HG03095 (cell line): ENCODE measurements around the gene COX20.
"Not testable (repeated sequence)": the region's sequence is repeated elsewhere in the genome, so short reads cannot be mapped to it uniquely, and the experiment has no call there.

ENCODE experiments used
- ATAC-seq: cut with Tn5 transposase; IDR thresholded peaks from one replicate; pipeline ENCODE4 v1.9.1; 2021; ENCODE audit warnings: moderate library complexity; ENCODE audit not compliant: unreplicated experiment

The COX20 gene

GRCh38 chr1:244821134-244821533 lies 14.3 kb upstream of the COX20 start:
- no peak for ATAC-seq

- no peak for ATAC-seq
Measured at GRCh38 chr1:244822878-244823277, 12.6 kb upstream of the COX20 start.

GRCh38 chr1:244826712-244827111 lies 8.7 kb upstream of the COX20 start:
- no peak for ATAC-seq

GRCh38 chr1:244830639-244831038 lies 4.8 kb upstream of the COX20 start:
- no peak for ATAC-seq

GRCh38 chr1:244833260-244833659 lies 2.2 kb upstream of the COX20 start:
- ATAC-seq: not testable (repeated sequence)

- ATAC-seq: peak; percentile 3
Measured at GRCh38 chr1:244833734-244834542, 1.5 kb upstream of the COX20 start.

GRCh38 chr1:244834543-244835275 lies 749 bp upstream of the COX20 start:
- ATAC-seq: peak; percentile 61

- no peak for ATAC-seq
Measured at GRCh38 chr1:244836135-244836521, 670 bp downstream of the COX20 start.

GRCh38 chr1:244836584-244836983 lies 1.1 kb downstream of the COX20 start:
- ATAC-seq: no peak

- no peak for ATAC-seq
Measured at GRCh38 chr1:244837597-244838258, 2.3 kb downstream of the COX20 start.

- ATAC-seq: no peak
Measured at GRCh38 chr1:244839656-244840055, 4.2 kb downstream of the COX20 start.

GRCh38 chr1:244840219-244840794 lies 4.8 kb downstream of the COX20 start:
- ATAC-seq: no peak

- ATAC-seq: no peak
Measured at GRCh38 chr1:244841273-244841927, 5.9 kb downstream of the COX20 start.

GRCh38 chr1:244843148-244843978 lies 7.9 kb downstream of the COX20 start:
- ATAC-seq: no peak

GRCh38 chr1:244844155-244845121 lies 9.0 kb downstream of the COX20 start:
- ATAC-seq: no peak

- no peak for ATAC-seq
Measured at GRCh38 chr1:244846653-244847052, 11.2 kb downstream of the COX20 start.

GRCh38 chr1:244849189-244849866 lies 13.9 kb downstream of the COX20 start:
- no peak for ATAC-seq

GRCh38 chr1:244850099-244850852 lies 14.8 kb downstream of the COX20 start:
- ATAC-seq: no peak
